ES-I3 (cell line): Measurements from ENCODE around the gene ANKRD30A.
"Not testable (repeated sequence)": the region's sequence is repeated elsewhere in the genome, so short reads cannot be mapped to it uniquely, and the experiment has no call there.

ENCODE experiments used
- H3K36me3 ChIP-seq: 2 replicates; pipeline ENCODE4 v1.6.1; 2013; ENCODE audit warnings: mild to moderate bottlenecking, low read length, control low read depth, moderate library complexity; ENCODE audit not compliant: insufficient read depth
- H3K4me1 ChIP-seq: 2 replicates; pipeline ENCODE4 v1.6.1; 2013; ENCODE audit warnings: mild to moderate bottlenecking, control low read depth, low read length; ENCODE audit not compliant: insufficient read depth
- H3K9ac ChIP-seq: 2 replicates; pipeline ENCODE4 v1.6.1; 2013; ENCODE audit warnings: low read depth, mild to moderate bottlenecking, low read length, moderate library complexity
- H3K9me3 ChIP-seq: 2 replicates; pipeline ENCODE4 v1.6.1; 2013; ENCODE audit warnings: mild to moderate bottlenecking, low read length, moderate library complexity; ENCODE audit not compliant: control insufficient read depth, insufficient read depth

The ANKRD30A gene

DNA sequence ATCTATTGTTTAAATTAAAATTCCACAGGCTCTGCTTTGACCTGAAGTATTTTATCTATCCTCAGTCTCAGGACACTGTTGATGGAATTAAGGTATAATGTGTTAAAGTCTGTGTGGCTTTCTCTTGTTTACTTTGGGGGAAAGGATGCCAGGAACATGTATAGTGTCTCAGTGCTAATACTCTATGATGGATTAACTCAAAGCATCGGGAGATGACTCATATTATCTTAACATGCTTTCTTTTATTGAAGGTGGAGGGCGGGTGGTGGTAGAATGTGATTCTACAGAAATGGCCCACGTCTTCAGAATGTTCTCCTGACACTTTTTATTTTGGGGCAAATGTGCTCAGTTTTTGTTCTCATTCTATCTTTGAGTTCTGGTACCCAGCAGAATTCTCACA, 189.0 kb downstream of the ANKRD30A start:
- Histone ChIP-seq H3K9ac (no peak overlapping the region), H3K4me1 (no peaks in the 10 kb centered on the region), H3K9me3 (no peaks in the 10 kb centered on the region), H3K36me3 (no peaks in the 10 kb centered on the region)

DNA sequence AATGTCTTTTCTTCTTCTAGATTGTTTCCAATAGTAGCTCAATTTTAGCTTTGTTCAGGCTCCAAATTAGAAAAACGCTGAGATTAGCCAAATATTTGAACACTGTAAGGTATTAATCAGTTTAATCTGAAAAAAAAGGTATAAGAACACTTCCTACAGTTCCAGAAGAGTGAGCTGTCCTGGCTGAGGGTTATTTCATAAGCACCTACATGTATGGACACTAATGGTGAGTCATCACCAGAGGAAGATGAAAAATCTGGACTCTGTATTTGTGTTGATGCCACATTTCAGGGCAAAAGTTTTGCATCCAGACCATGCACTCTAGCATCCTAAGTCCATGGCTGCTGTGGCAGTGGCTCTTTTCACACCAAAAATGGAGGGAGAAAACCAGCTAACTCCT, 189.5 kb downstream of the ANKRD30A start:
- H3K4me1 ChIP-seq = no peaks in the 10 kb centered on the region
- no peaks in the 10 kb centered on the region for H3K36me3 ChIP-seq
- no peaks in the 10 kb centered on the region for H3K9me3 ChIP-seq
- H3K9ac ChIP-seq = no peak overlapping the region

DNA sequence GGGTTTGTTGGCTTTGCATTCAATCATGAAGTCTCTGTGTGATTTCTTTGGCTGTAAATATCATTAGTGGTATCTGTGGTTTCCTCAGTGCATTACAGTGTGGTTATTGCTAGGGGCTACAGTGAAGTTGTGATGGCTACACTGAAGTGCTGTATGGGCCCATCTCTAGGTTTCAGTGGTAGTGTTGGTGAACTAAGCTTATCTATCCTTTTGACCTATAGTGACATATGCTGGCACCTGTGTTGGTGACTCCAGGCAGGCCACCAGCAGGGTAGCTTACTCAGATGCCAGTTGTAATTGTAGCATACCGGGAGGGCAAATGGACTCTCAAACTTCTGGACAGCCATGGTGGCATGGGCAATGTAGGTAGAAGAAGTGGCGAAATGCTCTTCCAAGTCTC, 219.0 kb downstream of the ANKRD30A start:
- no peaks in the 10 kb centered on the region for H3K36me3 ChIP-seq
- no peaks in the 10 kb centered on the region for H3K9me3 ChIP-seq
- H3K4me1 ChIP-seq = no peaks in the 10 kb centered on the region
- no peak overlapping the region for H3K9ac ChIP-seq

DNA sequence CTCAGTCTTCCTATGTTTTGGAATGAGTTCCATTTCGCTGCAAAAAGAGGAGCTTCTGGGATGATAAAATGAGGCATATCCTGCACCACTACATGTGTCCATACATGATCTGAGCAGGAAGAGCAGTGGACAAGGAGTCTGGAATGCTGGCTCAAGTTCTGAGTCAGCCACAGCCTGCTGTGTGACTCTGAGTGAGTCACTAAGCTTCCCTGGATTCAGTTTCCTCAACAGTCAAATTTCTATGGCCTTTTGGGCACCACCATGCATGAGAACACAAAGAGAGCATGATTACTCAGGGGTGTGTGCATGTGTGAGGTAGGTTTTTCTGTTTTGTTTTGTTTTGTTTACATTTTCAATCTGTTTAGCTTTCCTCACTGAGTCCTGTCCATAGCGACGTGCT, 254.6 kb downstream of the ANKRD30A start:
- H3K9me3 ChIP-seq = no peaks in the 10 kb centered on the region
- H3K9ac ChIP-seq = no peak overlapping the region
- no peaks in the 10 kb centered on the region for H3K4me1 ChIP-seq
- H3K36me3 ChIP-seq = no peaks in the 10 kb centered on the region

DNA sequence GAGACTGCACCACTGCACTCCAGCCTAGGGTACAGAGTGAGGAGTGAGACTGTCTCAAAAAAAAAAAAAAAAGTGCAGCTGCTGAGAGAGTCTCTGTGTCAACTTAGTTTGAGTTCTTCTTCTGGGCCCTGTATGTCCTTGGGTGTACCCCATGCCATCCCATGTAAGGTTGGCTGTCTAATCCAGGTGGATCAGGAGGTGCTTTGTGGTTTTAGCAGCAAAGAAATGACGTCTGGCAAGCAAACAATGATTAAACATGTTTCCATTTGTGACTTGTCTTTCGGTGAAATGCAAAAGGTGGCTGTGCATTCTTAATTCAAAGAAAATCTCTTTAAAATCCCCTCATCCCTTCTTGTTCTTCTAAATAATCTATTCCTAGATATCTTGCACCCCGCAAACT, 255.9 kb downstream of the ANKRD30A start:
- Histone ChIP-seq H3K4me1 (no peaks in the 10 kb centered on the region), H3K9me3 (no peaks in the 10 kb centered on the region), H3K9ac (no peak overlapping the region), H3K36me3 (no peaks in the 10 kb centered on the region)

DNA sequence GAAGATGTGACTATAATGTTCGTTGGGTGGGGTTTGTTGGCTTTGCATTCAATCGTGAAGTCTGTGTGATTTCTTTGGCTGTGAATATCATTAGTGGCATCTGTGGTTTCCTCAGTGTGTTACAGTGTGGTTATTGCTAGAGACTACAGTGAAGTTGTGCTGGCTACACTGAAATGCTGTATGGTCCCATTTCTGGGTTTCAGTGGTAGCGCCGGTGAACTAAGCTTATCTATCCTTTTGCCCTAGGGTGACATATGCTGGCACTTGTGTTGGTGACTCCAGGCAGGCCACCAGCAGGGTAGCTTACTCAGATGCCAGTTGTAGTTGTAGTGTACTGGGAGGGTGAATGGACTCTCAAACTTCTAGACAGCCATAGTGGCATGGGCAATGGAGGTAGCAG, 259.5 kb downstream of the ANKRD30A start:
- H3K9me3 ChIP-seq = no peaks in the 10 kb centered on the region

DNA sequence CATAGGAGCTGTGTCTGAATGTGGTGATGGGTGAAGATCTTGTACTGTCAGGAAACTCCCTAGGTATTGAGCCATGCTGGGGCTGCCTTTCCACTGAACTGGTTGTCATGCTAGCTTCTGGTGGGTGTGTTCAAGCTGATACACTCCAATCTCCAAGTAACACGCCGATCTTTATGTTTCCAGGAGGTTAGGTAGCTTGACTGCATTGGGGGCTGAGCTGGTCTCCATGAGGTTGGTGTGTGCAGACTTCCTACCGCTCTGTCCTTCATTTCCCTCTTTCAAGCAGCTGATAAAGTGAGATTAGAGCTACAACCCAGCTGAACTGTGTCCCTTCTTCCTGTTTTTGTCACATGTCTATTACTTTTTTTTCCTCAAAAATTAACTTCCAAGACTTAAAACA, 265.5 kb downstream of the ANKRD30A start:
- no peaks in the 10 kb centered on the region for H3K36me3 ChIP-seq
- H3K4me1 ChIP-seq = 0 out of 2 replicates have a peak, but pooled peaks cover 6% of the 10 kb centered on the region
- no peak overlapping the region for H3K9ac ChIP-seq
- no peaks in the 10 kb centered on the region for H3K9me3 ChIP-seq

More for the DNA sequence above, 259.5 kb downstream of the ANKRD30A start:
- no peaks in the 10 kb centered on the region for H3K4me1 ChIP-seq
- H3K9ac ChIP-seq = no peak overlapping the region
- no peaks in the 10 kb centered on the region for H3K36me3 ChIP-seq

DNA sequence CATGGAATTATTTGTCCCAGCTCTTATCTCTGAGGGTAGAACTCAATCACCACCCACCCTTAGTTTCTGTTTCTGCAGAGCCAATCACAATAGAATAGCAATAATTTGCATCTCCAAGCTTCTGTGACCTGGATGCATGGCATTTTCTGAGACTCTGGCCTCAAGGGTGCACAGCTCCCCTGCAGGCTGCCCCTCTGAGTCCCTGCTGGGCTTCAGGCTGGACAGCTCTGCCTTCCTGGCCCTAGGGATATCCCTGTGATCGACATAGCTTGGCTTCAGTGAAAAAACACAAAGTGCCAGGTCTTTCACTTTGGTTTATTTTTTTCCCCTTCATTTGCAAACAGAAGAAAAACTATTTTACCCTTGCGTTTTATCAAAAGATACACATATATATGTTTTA, 275.4 kb downstream of the ANKRD30A start:
- not testable (repeated sequence) for H3K9me3 ChIP-seq, H3K4me1 ChIP-seq, H3K36me3 ChIP-seq, H3K9ac ChIP-seq

DNA sequence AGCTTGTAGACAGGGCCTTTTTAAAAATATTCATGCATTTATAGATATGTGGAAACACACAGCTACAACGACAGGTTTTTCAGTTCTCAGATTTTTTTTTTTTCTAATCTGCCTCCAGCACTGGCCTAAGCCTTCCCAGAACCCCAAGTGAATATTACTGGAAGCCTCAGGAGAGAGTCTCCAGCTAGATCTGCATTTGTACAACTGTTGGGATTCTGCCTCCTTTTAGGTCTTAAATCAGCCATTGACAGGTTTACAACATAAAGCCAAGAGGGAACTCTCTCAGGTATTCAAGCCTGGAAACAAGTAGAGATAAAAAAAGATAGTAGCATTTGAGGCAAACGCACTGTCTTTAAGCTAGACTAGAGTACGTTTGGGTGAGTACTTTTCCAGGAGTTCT, 275.8 kb downstream of the ANKRD30A start:
- no peak overlapping the region for H3K9ac ChIP-seq
- no peaks in the 10 kb centered on the region for H3K36me3 ChIP-seq
- H3K9me3 ChIP-seq = no peaks in the 10 kb centered on the region
- no peaks in the 10 kb centered on the region for H3K4me1 ChIP-seq

DNA sequence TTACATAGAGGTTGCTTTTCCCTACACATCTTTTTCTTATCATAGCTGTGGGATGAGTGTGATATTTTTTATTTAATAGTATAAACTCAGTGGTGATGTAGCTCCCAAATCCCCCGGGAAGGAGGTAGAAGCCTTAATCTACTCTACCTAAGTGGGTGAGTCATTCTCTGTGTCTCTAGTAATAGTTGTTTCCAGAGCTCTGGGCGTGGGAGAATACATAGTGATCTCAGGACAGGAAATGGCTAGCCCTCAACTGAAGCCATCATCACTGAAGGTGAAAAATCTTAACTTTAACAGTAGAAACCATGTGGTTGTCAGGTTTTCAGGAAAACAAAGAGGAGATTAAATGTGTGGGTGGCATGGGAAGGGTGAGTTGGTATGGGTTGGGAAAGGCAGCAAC, 278.4 kb downstream of the ANKRD30A start:
- H3K36me3 ChIP-seq = no peaks in the 10 kb centered on the region
- no peaks in the 10 kb centered on the region for H3K9me3 ChIP-seq
- no peaks in the 10 kb centered on the region for H3K4me1 ChIP-seq
- H3K9ac ChIP-seq = no peak overlapping the region
